NB4 (cell line): ENCODE data around the gene TOP3B.

Source experiments
- MYC ChIP-seq: IDR thresholded peaks from 2 replicates; pipeline ENCODE4 v1.6.1; 2011; ENCODE audit warnings: low read depth, low read length
- POLR2A ChIP-seq: IDR thresholded peaks from 2 replicates; pipeline ENCODE4 v1.6.1; 2011; ENCODE audit warnings: mild to moderate bottlenecking; ENCODE audit not compliant: insufficient read length; ENCODE audit errors: extremely low read depth
- TF ChIP-seq, protein P1 (sequence below): IDR thresholded peaks from 2 replicates; pipeline ENCODE4 v1.6.1; 2011; ENCODE audit warnings: low read depth, low read length
- TF ChIP-seq, protein P2 (sequence below): IDR thresholded peaks from one replicate; pipeline ENCODE4 v1.5.1; 2012; ENCODE audit warnings: low read depth, low read length

DNA sequence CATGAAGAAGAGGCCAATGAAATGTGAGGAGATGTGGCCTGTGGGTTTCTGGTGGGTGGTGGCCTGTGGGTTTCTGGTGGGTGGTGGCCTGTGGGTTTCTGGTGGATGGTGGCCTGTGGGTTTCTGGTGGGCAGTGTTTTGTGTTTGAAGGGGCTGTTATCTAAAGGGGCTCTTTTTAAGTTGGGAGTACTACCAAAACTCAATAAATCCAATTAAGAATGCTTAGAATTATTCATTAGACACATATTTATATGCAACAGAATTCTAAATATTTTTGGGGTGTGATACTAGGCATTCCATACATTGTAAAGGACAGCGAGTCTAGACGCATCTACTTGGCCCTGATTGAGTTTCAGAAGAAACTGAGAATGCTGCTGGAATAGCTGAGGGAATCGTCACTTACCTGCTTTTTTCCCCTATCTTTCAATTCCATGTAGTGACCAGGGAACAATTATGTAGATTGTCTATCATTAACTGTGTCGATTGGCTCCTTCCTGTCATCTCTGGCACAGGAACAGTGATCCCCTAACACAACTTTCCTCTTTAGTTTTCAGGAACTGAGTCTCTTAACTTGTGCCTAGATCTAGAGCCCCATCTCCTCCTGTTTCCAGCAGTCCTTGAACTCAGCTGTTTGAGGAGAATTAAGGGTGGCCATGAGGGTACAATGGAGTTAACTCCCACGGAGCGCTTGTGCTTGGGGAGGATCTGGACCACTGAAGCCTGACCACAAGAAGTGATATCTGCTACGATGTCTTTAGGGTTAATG, 37.3 kb upstream of the TOP3B start:
- TF ChIP-seq POLR2A (no peak), MYC (no peak)
- TF ChIP-seq, protein P1, sequence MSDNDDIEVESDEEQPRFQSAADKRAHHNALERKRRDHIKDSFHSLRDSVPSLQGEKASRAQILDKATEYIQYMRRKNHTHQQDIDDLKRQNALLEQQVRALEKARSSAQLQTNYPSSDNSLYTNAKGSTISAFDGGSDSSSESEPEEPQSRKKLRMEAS = no peak
- TF ChIP-seq, protein P2, sequence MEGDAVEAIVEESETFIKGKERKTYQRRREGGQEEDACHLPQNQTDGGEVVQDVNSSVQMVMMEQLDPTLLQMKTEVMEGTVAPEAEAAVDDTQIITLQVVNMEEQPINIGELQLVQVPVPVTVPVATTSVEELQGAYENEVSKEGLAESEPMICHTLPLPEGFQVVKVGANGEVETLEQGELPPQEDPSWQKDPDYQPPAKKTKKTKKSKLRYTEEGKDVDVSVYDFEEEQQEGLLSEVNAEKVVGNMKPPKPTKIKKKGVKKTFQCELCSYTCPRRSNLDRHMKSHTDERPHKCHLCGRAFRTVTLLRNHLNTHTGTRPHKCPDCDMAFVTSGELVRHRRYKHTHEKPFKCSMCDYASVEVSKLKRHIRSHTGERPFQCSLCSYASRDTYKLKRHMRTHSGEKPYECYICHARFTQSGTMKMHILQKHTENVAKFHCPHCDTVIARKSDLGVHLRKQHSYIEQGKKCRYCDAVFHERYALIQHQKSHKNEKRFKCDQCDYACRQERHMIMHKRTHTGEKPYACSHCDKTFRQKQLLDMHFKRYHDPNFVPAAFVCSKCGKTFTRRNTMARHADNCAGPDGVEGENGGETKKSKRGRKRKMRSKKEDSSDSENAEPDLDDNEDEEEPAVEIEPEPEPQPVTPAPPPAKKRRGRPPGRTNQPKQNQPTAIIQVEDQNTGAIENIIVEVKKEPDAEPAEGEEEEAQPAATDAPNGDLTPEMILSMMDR = no peak
